Stimulated activated naive CD4-positive, alpha-beta T cell treated with Interleukin-2 at 50 U/mL for 16 hours (primary cell): ENCODE measurements around the gene SHQ1.

ENCODE experiments used
- DNase-seq: peaks from one replicate; lab custom pipeline; 2025; lab: John Stamatoyannopoulos, UW

SHQ1 gene

GRCh38 chr3:72848703-72849081 is 447 bp upstream of the SHQ1 start:
- DNase-seq = peak; percentile 33

GRCh38 chr3:72847282-72847681 is 963 bp downstream of the SHQ1 start:
- DNase-seq = no peak

- DNase-seq = no peak
Measured at GRCh38 chr3:72846166-72846565, 2.1 kb downstream of the SHQ1 start.

GRCh38 chr3:72844436-72844993 is 3.7 kb downstream of the SHQ1 start:
- no peak for DNase-seq

GRCh38 chr3:72839057-72839456 is 9.2 kb downstream of the SHQ1 start:
- no peak for DNase-seq

GRCh38 chr3:72836923-72837322 is 11.3 kb downstream of the SHQ1 start:
- no peak for DNase-seq

GRCh38 chr3:72836416-72836815 is 11.8 kb downstream of the SHQ1 start:
- DNase-seq = no peak

GRCh38 chr3:72830452-72831223 is 17.6 kb downstream of the SHQ1 start:
- no peak for DNase-seq

- no peak for DNase-seq
Measured at GRCh38 chr3:72829701-72830100, 18.5 kb downstream of the SHQ1 start.

- no peak for DNase-seq
Measured at GRCh38 chr3:72821161-72821781, 27.0 kb downstream of the SHQ1 start.

GRCh38 chr3:72820415-72820814 is 27.8 kb downstream of the SHQ1 start:
- DNase-seq = no peak

GRCh38 chr3:72818905-72819304 is 29.3 kb downstream of the SHQ1 start:
- no peak for DNase-seq

- DNase-seq = no peak
Measured at GRCh38 chr3:72818092-72818773, 30.0 kb downstream of the SHQ1 start.

- DNase-seq = no peak
Measured at GRCh38 chr3:72816862-72817355, 31.3 kb downstream of the SHQ1 start.

- no peak for DNase-seq
Measured at GRCh38 chr3:72814308-72814707, 33.9 kb downstream of the SHQ1 start.

GRCh38 chr3:72812201-72812600 is 36.0 kb downstream of the SHQ1 start:
- no peak for DNase-seq

- no peak for DNase-seq
Measured at GRCh38 chr3:72811571-72811970, 36.7 kb downstream of the SHQ1 start.

- no peak for DNase-seq
Measured at GRCh38 chr3:72810659-72811434, 37.4 kb downstream of the SHQ1 start.

GRCh38 chr3:72810063-72810462 is 38.2 kb downstream of the SHQ1 start:
- no peak for DNase-seq

GRCh38 chr3:72804361-72804760 is 43.9 kb downstream of the SHQ1 start:
- no peak for DNase-seq

- DNase-seq = no peak
Measured at GRCh38 chr3:72803573-72803972, 44.7 kb downstream of the SHQ1 start.

- DNase-seq = no peak
Measured at GRCh38 chr3:72802001-72802400, 46.2 kb downstream of the SHQ1 start.
